HG02623 (cell line): ENCODE data around the gene MYCN.
"Not testable (repeated sequence)": the region's sequence is repeated elsewhere in the genome, so short reads cannot be mapped to it uniquely, and the experiment has no call there.

ENCODE experiments used
- ATAC-seq: cut with Tn5 transposase; IDR thresholded peaks from one replicate; pipeline ENCODE4 v1.9.1; 2021; ENCODE audit warnings: moderate library complexity; ENCODE audit not compliant: unreplicated experiment

Gene MYCN

DNA sequence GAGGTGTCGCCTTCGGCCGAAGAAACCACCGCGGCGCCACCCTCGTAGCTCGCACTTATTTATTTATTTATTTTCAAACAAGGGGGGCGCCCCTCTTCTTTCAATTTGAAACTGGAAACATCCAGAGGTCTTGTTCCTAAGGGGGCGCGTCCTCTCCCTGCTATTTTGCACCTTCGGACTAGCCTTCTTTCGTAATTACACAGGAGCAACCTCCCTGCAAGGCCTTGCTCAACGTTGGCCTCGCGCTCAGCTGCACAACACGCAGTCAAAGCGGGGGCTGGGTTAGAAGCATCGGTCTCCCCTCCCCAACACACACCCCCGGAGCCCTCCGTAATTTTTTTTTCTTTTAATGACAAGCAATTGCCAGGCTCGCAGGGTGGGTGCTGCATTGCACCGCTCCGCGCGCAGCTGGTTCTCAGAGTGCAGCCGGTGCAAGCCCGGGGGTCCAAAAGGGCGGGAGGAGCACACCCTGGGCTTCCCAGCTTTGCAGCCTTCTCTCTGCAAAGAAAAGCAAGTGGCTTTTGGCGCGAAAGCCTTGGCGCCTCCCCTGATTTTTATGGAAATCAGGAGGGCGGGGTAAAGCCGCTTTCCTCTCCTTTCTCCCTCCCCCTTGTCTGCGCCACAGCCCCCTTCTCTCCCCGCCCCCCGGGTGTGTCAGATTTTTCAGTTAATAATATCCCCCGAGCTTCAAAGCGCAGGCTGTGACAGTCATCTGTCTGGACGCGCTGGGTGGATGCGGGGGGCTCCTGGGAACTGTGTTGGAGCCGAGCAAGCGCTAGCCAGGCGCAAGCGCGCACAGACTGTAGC is at the start of gene MYCN:
TSS of gene MYCN (plus strand) at position 697 of the 807 bp plus-strand sequence. CDS start 1,515 bp downstream, outside the sequence.
- ATAC-seq: peak; percentile 24

DNA sequence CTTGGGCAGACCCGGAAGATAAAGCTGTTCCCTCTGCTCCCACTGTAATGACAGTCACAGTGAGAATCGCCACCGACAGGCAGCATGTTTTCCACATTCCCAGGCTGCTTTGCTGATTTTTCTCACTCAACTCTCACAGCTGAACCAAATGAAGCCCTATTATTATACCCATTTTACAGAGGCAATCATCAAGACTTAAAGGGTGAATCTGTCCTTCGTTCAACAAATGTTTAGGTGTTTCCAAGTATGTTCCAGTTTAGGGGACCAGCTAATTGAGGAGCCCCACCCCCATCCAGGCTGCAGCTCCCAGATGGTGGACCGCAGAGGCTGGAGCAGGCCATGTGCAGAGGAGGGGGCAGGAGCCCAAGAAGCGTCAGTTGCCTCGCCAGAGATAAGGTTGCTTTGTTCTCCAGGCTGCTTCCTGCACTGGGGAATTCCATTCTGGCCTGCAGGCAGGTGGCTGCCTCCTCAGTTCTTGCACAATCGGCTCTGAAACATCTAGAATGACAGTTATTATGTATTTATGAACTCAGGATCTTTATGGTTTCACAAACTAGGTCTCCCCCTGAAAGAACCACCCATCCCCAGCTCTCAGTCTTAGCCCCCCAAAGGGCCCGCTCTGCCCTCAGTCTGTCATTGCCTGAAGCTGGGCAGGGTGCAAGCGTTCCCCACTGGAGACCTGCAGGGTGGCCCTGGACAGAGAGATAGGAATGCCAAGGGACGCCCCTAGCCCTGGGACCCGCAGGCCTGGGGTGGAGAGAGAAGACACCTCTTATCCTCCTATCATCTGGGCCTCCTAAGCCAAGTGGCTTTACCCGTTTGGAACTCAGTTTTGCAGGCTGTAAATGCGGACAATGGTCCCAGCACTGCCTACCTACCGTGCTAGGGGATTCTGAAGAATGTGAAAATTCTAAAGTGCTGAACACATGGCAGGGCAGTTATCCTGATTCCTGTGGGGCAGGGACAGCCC is 49.1 kb upstream of the MYCN start:
- no peak for ATAC-seq

GRCh38 chr2:15892151-15892880 is 48.0 kb upstream of the MYCN start:
- ATAC-seq: no peak

GRCh38 chr2:15893085-15893484 is 47.3 kb upstream of the MYCN start:
- no peak for ATAC-seq

GRCh38 chr2:15893689-15894480 is 46.5 kb upstream of the MYCN start:
- ATAC-seq: no peak

DNA sequence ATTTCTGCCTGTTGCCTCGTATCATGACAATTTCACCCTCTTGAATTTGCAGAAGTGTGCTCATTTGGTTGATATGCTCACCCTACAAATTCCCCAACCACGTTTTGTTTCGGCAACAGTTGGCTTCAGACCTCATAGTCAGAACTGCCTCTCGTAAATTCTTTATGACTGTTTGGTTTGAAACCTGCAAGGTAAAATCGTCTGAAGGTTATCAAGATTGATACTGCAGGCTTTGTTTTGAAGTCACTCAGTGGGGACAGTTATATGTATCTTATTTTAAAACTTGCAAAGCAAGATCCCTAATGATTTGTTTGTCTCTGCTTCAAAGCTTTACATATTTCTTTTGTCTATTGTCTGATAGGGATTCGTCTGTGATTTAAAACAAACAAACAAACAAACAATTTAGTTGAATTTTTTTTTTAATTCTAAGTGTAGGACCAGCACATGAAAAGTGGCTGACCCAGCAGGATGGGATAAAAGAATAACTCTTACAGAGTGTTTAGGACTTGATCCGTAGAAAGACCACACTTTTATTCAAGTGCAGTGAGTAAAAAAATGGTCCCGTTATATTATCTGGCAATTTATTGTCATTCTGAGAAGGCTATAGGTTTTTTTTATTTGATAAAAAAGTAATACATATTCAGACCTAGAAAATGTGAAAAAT is 45.7 kb upstream of the MYCN start:
- ATAC-seq: no peak

GRCh38 chr2:15895615-15896469 is 44.5 kb upstream of the MYCN start:
- no peak for ATAC-seq

DNA sequence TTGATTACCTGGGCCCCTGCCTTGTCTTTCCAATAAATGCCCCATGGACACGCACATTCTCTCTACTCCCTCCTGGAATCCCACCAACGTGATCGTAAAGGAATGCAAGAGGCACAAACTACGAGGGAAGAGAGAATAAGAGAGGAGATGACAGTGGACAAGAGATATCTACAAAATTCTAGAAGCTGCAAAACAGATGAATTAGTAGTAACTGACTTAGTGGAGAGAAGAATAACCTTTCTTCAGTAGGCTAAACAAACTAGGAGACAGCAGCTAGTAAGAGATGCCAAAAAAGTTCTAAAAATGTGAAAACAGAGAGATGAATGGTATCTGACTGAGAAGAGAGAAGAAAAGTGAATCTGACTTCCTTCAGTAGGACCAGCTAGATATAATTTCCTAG is 43.5 kb upstream of the MYCN start:
- no peak for ATAC-seq

DNA sequence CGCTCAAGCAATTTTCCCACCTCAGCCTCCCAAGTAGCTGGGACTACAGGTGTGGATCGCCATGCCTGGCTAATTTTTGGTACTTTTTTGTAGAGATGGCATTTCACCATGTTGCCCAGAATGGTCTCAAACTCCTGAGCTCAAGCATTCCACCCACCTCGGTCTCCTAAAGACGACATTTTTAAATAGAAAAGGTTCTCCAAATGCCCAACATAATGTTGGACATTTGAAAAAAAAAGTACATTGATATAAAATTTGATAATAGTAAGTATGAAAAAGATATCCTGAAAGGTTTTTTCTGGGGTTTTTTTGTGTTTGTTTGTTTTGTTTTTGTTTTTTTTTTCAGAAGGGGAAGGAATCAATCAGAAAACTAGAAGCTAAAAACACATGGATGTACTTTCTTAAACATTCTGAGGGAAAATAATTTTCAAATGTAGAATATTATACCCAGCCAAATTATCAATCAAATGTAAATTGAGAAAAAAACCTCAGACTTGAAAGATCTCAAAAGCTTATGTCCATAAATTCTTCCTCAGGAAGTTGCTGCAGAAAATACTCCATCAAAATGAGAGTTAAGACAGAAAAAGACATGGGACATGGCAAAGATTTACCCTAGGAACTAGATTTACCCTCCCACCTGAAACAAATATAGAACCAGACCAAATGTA is 42.8 kb upstream of the MYCN start:
- ATAC-seq: no peak

- no peak for ATAC-seq
Observed at GRCh38 chr2:15899327-15899612, 41.1 kb upstream of the MYCN start.

DNA sequence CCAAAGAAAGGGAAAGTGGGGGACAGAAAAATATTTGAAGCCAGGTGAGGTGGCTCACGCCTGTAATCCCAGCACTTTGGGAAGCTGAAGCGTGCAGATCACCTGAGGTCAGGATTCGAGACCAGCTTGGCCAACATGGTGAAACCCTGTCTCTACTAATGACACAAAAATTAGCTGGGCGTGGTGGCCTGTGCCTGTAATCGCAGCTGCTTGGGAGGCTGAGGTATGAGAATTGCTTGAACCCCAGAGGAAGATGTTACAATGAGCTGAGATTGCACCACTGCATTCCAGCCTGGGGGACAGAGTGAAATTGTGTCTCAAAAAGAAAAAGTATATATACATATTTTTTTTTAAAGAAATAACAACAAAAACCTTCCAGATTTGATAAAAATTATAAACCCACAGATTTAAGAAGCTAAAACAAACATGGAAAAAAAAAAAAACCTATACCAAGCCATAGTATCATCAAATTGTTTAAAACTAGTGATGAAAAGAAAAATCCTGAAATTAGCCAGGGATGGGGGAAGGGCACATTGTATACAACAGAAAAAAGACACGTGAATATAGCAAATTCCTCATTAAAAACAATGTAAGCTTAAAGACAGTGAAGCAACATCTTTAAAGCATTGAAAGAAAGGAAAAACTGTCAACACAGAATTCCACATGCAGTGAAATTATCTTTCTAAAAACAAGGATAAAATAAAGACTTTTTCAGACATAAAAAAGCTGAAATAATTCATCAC is 40.4 kb upstream of the MYCN start:
- no peak for ATAC-seq

- ATAC-seq: no peak
Observed at GRCh38 chr2:15901095-15901807, 39.1 kb upstream of the MYCN start.

GRCh38 chr2:15901808-15902130 is 38.6 kb upstream of the MYCN start:
- no peak for ATAC-seq

DNA sequence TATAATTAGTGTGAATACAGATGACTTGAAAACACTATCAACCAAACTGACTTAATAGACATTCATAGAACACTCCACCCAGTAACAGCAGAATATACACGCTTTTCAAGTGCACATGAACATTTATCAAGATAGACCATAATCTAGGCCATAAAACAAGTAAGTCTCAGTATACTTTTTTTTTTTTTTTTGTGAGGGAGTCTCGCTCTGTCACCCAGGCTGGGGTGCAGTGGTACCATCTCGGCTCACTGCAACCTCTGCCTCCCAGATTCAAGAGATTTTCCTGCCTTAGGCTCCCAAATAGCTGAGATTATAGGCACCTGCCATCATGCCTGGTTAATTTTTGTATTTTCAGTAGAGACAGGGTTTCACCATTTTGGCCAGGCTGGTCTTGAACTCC is 36.4 kb upstream of the MYCN start:
- ATAC-seq: not testable (repeated sequence)

DNA sequence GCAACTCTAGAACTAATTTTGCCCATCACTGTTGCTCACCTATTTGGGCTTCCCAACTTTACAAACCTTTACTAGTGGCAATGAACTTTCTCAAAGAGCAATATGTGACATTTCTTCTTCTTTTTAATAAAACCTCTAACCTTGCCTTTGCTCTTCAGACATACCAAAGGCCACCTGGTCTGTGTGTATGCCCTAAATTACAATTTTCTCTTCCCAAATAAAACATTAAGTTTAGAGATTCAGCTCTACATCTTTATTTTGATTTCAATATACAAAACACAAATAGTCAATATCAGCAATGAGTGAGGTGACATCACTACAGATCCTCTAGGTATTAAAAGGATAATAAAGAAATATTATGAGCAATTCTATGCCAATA is 35.1 kb upstream of the MYCN start:
- no peak for ATAC-seq

GRCh38 chr2:15905986-15906491 is 34.3 kb upstream of the MYCN start:
- no peak for ATAC-seq

- ATAC-seq: no peak
Observed at GRCh38 chr2:15906778-15907177, 33.6 kb upstream of the MYCN start.
